HG03066 (cell line): ENCODE measurements around the gene WDR4.
"Not testable (repeated sequence)": the region's sequence is repeated elsewhere in the genome, so short reads cannot be mapped to it uniquely, and the experiment has no call there.

ENCODE experiments used
- ATAC-seq: cut with Tn5 transposase; IDR thresholded peaks from one replicate; pipeline ENCODE4 v1.9.1; 2021; ENCODE audit warnings: low read depth; ENCODE audit not compliant: unreplicated experiment

Gene WDR4

GRCh38 chr21:42854246-42855010 lies 24.9 kb downstream of the WDR4 start:
- no peak for ATAC-seq

GRCh38 chr21:42853621-42854020 lies 25.7 kb downstream of the WDR4 start:
- no peak for ATAC-seq

- no peak for ATAC-seq
Measured at GRCh38 chr21:42852925-42853570, 26.3 kb downstream of the WDR4 start.

- no peak for ATAC-seq
Measured at GRCh38 chr21:42851812-42852665, 27.3 kb downstream of the WDR4 start.

- no peak for ATAC-seq
Measured at GRCh38 chr21:42850866-42851391, 28.4 kb downstream of the WDR4 start.

GRCh38 chr21:42850463-42850862 lies 28.9 kb downstream of the WDR4 start:
- no peak for ATAC-seq

- no peak for ATAC-seq
Measured at GRCh38 chr21:42849759-42850412, 29.5 kb downstream of the WDR4 start.

- ATAC-seq: no peak
Measured at GRCh38 chr21:42848932-42849758, 30.2 kb downstream of the WDR4 start.

- ATAC-seq: not testable (repeated sequence)
Measured at GRCh38 chr21:42848144-42848931, 31.0 kb downstream of the WDR4 start.

GRCh38 chr21:42847726-42848125 lies 31.6 kb downstream of the WDR4 start:
- no peak for ATAC-seq

- no peak for ATAC-seq
Measured at GRCh38 chr21:42847051-42847707, 32.2 kb downstream of the WDR4 start.

GRCh38 chr21:42846221-42846620 lies 33.1 kb downstream of the WDR4 start:
- ATAC-seq: no peak

GRCh38 chr21:42845296-42845965 lies 33.9 kb downstream of the WDR4 start:
- no peak for ATAC-seq

GRCh38 chr21:42844411-42845113 lies 34.8 kb downstream of the WDR4 start:
- ATAC-seq: no peak

- no peak for ATAC-seq
Measured at GRCh38 chr21:42843056-42843455, 36.3 kb downstream of the WDR4 start.

GRCh38 chr21:42841916-42842655 lies 37.3 kb downstream of the WDR4 start:
- not testable (repeated sequence) for ATAC-seq
